Mesendoderm (in vitro differentiated cells): ENCODE results near the gene DYNC1LI1.

Experiments used
- DNase-seq: peaks from one replicate; pipeline ENCODE4 v3.0.0; 2013
- H2AK5ac ChIP-seq: 2 replicates; pipeline ENCODE4 v1.6.1; 2013; ENCODE audit warnings: low read length, inconsistent platforms
- H2BK120ac ChIP-seq: 2 replicates; pipeline ENCODE4 v1.6.1; 2013; ENCODE audit warnings: low read depth, mild to moderate bottlenecking, low read length, moderate library complexity, mixed read lengths
- H2BK15ac ChIP-seq: replicated peaks from 2 replicates; pipeline ENCODE4 v1.6.1; 2013; ENCODE audit warnings: low read depth, mild to moderate bottlenecking, moderate library complexity
- H2BK5ac ChIP-seq: 2 replicates; pipeline ENCODE4 v1.6.1; 2013; ENCODE audit warnings: low read length, inconsistent platforms
- H3K18ac ChIP-seq: 2 replicates; pipeline ENCODE4 v1.6.1; 2013; ENCODE audit warnings: mild to moderate bottlenecking, low read length, mixed read lengths
- H3K23ac ChIP-seq: one replicate; pipeline ENCODE4 v1.6.1; 2013; ENCODE audit warnings: low read length
- H3K27ac ChIP-seq: 2 replicates; pipeline ENCODE4 v1.5.1; 2013; ENCODE audit warnings: low read depth, mild to moderate bottlenecking, inconsistent platforms, low read length, moderate library complexity
- H3K27me3 ChIP-seq: 2 replicates; pipeline ENCODE4 v1.6.1; 2013; ENCODE audit warnings: low read length, control low read depth, mild to moderate bottlenecking, inconsistent platforms; ENCODE audit not compliant: insufficient read depth, poor library complexity
- H3K36me3 ChIP-seq: 2 replicates; pipeline ENCODE4 v1.6.1; 2013; ENCODE audit warnings: low read length, inconsistent platforms; ENCODE audit not compliant: control insufficient read depth, insufficient read depth
- H3K4ac ChIP-seq: one replicate; pipeline ENCODE4 v1.6.1; 2013; ENCODE audit warnings: low read depth, mild to moderate bottlenecking, low read length, moderate library complexity
- H3K4me1 ChIP-seq: 2 replicates; pipeline ENCODE4 v1.6.1; 2013; ENCODE audit warnings: low read depth, low read length, inconsistent platforms; ENCODE audit not compliant: control insufficient read depth
- H3K4me2 ChIP-seq: 2 replicates; pipeline ENCODE4 v1.6.1; 2013; ENCODE audit warnings: low read length
- H3K4me3 ChIP-seq: 2 replicates; pipeline ENCODE4 v1.5.1; 2013; ENCODE audit warnings: mild to moderate bottlenecking, low read length
- H3K56ac ChIP-seq: one replicate; pipeline ENCODE4 v1.6.1; 2013; ENCODE audit warnings: low read length
- H3K79me1 ChIP-seq: 2 replicates; pipeline ENCODE4 v1.6.1; 2013; ENCODE audit warnings: low read length, inconsistent platforms
- H3K79me2 ChIP-seq: 2 replicates; pipeline ENCODE4 v1.6.1; 2013; ENCODE audit warnings: mild to moderate bottlenecking, low read length; ENCODE audit not compliant: control insufficient read depth, insufficient read depth
- H3K9ac ChIP-seq: 2 replicates; pipeline ENCODE4 v1.6.1; 2013; ENCODE audit warnings: low read length, inconsistent platforms
- H4K5ac ChIP-seq: one replicate; pipeline ENCODE4 v1.6.1; 2013; ENCODE audit warnings: low read length
- H4K8ac ChIP-seq: one replicate; pipeline ENCODE4 v1.6.1; 2013; ENCODE audit warnings: low read depth, mild to moderate bottlenecking, control low read depth, low read length, moderate library complexity
- WGBS: extraction: QIAGEN DNeasy Blood & Tissue Kit; methylation state at CpG from one replicate; pipeline ENCODE4 v1.1.7; 2013; ENCODE audit warnings: low lambda C conversion rate, missing lambda C conversion rate; ENCODE audit not compliant: insufficient coverage; ENCODE audit errors: extremely low coverage; 5-methylcytosine and 5-hydroxymethylcytosine counted together

Gene DYNC1LI1

DNA sequence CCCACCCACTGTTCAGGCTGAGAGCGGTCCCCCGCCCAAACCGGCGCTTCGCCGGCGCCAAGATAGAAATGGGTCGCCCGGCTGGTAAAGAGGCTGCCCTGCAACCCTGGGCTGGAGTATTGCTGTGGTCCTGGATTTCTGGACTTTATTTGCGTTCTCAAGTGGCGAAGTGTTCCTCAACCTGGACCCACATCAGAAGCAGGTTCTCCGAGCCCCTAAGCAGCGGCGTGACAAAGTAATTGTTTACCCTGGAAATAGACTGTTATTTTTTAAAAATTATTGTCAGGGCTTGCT is 481 bp upstream of the DYNC1LI1 start:
- WGBS = no CpG with 5 or more reads among the region's 14 CpGs
- H2BK15ac ChIP-seq = no peak overlapping the region
- DNase-seq = no peak
- peak overlapping the region; percentile 86 for H3K4me2 ChIP-seq
- H3K27me3 ChIP-seq = no peaks in the 10 kb centered on the region
- H2BK5ac ChIP-seq = peak overlapping the region; percentile 68
- H3K23ac ChIP-seq = no peak overlapping the region
- no peak overlapping the region for H3K4ac ChIP-seq
- peaks cover 7% of the 10 kb centered on the region for H3K79me1 ChIP-seq
- H3K56ac ChIP-seq = peak overlapping the region; percentile 93
- H4K5ac ChIP-seq = no peak overlapping the region
- H3K4me3 ChIP-seq = peak overlapping the region; percentile 69
- no peak overlapping the region for H2BK120ac ChIP-seq
- H4K8ac ChIP-seq = no peak overlapping the region
- peaks cover 23% of the 10 kb centered on the region for H3K79me2 ChIP-seq
- H3K9ac ChIP-seq = peak overlapping the region; percentile 81
- no peak overlapping the region for H2AK5ac ChIP-seq
- no peaks in the 10 kb centered on the region for H3K36me3 ChIP-seq
- H3K4me1 ChIP-seq = peaks cover 7% of the 10 kb centered on the region
- H3K27ac ChIP-seq = peak overlapping the region; percentile 84
- no peak overlapping the region for H3K18ac ChIP-seq

DNA sequence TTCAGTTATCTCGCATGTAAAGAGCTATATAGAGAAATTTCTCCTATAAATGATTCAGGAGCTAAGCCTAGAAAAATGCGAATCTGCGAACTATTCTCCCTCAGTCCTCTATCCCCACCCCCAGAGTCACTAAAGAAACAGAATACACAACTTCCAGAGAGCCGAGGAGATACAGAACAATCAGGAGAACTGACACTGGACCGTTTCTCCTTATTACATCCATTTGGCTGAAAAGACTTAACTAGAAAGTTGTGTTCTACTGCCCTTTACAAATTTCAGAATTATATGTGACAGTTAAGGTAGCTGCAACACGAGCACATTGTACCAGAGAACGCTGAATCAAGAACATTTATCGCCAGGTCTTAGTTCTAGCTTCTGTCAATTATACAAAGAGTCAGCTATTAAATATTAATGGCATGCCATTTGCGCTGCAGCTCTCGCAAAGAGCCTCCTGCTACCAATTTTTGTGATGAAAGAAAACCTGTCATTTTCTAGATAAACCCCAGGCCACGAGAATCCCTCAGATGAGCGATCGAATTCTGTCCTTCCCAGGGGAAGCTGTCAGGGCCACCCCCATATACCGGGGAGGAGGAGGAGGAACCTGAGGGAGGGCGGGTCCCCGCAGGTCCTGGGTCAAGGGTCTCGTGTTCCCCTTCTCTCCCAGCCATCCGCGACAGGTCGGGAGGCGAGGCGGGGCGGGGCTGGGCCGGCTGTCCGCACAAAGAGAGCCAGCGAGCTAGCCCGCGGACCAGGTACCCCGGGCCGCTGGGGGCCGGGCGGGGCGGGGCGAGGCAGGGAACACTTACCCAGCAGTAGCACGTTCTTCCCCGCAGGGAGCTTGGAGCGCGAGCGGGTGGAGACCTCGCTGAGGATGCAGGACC is 878 bp downstream of the DYNC1LI1 start:
- no peaks in the 10 kb centered on the region for H3K27me3 ChIP-seq
- H3K23ac ChIP-seq = peak overlapping the region; percentile 97
- H3K27ac ChIP-seq = peak overlapping the region; percentile 100
- peak overlapping the region; percentile 77 for H3K4me2 ChIP-seq
- peak overlapping the region; percentile 96 for H3K4me3 ChIP-seq
- no peak overlapping the region for H2BK15ac ChIP-seq
- H3K9ac ChIP-seq = peak overlapping the region; percentile 99
- peak overlapping the region; percentile 15 for H2BK120ac ChIP-seq
- H3K4me1 ChIP-seq = peaks cover 7% of the 10 kb centered on the region
- WGBS = no CpG with 5 or more reads among the region's 40 CpGs
- peaks cover 11% of the 10 kb centered on the region for H3K79me1 ChIP-seq
- no peaks in the 10 kb centered on the region for H3K36me3 ChIP-seq
- H3K18ac ChIP-seq = peak overlapping the region; percentile 78
- H3K4ac ChIP-seq = peak overlapping the region; percentile 97
- H4K5ac ChIP-seq = no peak overlapping the region
- H4K8ac ChIP-seq = peak overlapping the region; percentile 94
- peak; percentile 92 for DNase-seq
- peak overlapping the region; percentile 94 for H2BK5ac ChIP-seq
- H3K79me2 ChIP-seq = peaks cover 29% of the 10 kb centered on the region
- H2AK5ac ChIP-seq = no peak overlapping the region
- H3K56ac ChIP-seq = peak overlapping the region; percentile 100

GRCh38 chr3:32568953-32569352 is 1.7 kb downstream of the DYNC1LI1 start:
- Histone ChIP-seq H4K8ac (no peak overlapping the region), H3K4me3 (no peak overlapping the region), H3K79me2 (peaks cover 35% of the 10 kb centered on the region), H2BK15ac (no peak overlapping the region), H3K56ac (no peak overlapping the region), H3K18ac (no peak overlapping the region), H2AK5ac (no peak overlapping the region), H3K36me3 (no peaks in the 10 kb centered on the region), H4K5ac (no peak overlapping the region), H3K9ac (no peak overlapping the region), H3K27ac (no peak overlapping the region), H3K23ac (no peak overlapping the region), H3K27me3 (no peaks in the 10 kb centered on the region), H3K4ac (no peak overlapping the region), H2BK5ac (no peak overlapping the region), H3K4me1 (peaks cover 5% of the 10 kb centered on the region), H3K4me2 (no peak overlapping the region), H2BK120ac (no peak overlapping the region), H3K79me1 (peaks cover 11% of the 10 kb centered on the region)
- WGBS = 100% methylated on average over 1 of the region's 2 CpGs
- DNase-seq = no peak

- Histone ChIP-seq H3K79me2 (peaks cover 56% of the 10 kb centered on the region), H3K18ac (no peak overlapping the region), H3K4ac (no peak overlapping the region), H4K5ac (no peak overlapping the region), H3K4me2 (no peak overlapping the region), H3K56ac (no peak overlapping the region), H2BK5ac (no peak overlapping the region), H2BK120ac (no peak overlapping the region), H2BK15ac (no peak overlapping the region), H3K23ac (no peak overlapping the region), H3K36me3 (no peaks in the 10 kb centered on the region), H3K4me1 (no peaks in the 10 kb centered on the region), H3K4me3 (no peak overlapping the region), H2AK5ac (no peak overlapping the region), H4K8ac (no peak overlapping the region), H3K27ac (no peak overlapping the region), H3K9ac (no peak overlapping the region), H3K27me3 (no peaks in the 10 kb centered on the region), H3K79me1 (peaks cover 13% of the 10 kb centered on the region)
- no CpG with 5 or more reads among the region's 1 CpG for WGBS
- DNase-seq = no peak
Measured at GRCh38 chr3:32564195-32564594, 6.5 kb downstream of the DYNC1LI1 start.

- Histone ChIP-seq H3K4me1 (no peaks in the 10 kb centered on the region), H3K4me2 (no peak overlapping the region), H3K36me3 (no peaks in the 10 kb centered on the region), H3K4ac (no peak overlapping the region), H2BK120ac (no peak overlapping the region), H3K56ac (no peak overlapping the region), H2BK5ac (no peak overlapping the region), H2BK15ac (no peak overlapping the region), H3K79me2 (peaks cover 52% of the 10 kb centered on the region), H3K23ac (no peak overlapping the region), H3K27ac (no peak overlapping the region), H3K9ac (no peak overlapping the region), H3K27me3 (no peaks in the 10 kb centered on the region), H2AK5ac (no peak overlapping the region), H4K8ac (no peak overlapping the region), H3K4me3 (no peak overlapping the region), H3K18ac (no peak overlapping the region), H3K79me1 (peaks cover 13% of the 10 kb centered on the region), H4K5ac (no peak overlapping the region)
- WGBS = no CpG with 5 or more reads among the region's 7 CpGs
- DNase-seq = no peak
Measured at GRCh38 chr3:32562640-32563039, 8.0 kb downstream of the DYNC1LI1 start.
